ENCODE data around the gene ACR.
"Not testable (repeated sequence)": the region's sequence is repeated elsewhere in the genome, so short reads cannot be mapped to it uniquely, and the experiment has no call there.

Gene ACR

GRCh38 chr22:50783033-50783879 is 45.3 kb downstream of the ACR start, which contains the start of gene RABL2B:
Gene RABL2B (minus strand): TSS chr22:50783636. CDS start chr22:50782294, 1,342 bp downstream.
- DNase-seq = peak; percentile 90

- DNase-seq = not testable (repeated sequence)
Measured at GRCh38 chr22:50783880-50784276, 45.9 kb downstream of the ACR start.

GRCh38 chr22:50785289-50785688 is 47.3 kb downstream of the ACR start:
- not testable (repeated sequence) for DNase-seq

GRCh38 chr22:50786936-50787335 is 48.9 kb downstream of the ACR start:
- not testable (repeated sequence) for DNase-seq
